DND-41 (cell line): ENCODE results near the gene PDIA2.

ENCODE experiments used
- ATAC-seq: fragments of 200-7000 bp; cut with Tn5 transposase; 3 replicates; pipeline ENCODE4 v1.9.1; 2021; ENCODE audit warnings: low read depth; ENCODE audit not compliant: insufficient read depth
- DNase-seq: peaks from one replicate; pipeline ENCODE4 v3.0.0-alpha.2; 2020
- H2AFZ ChIP-seq: 2 replicates; pipeline ENCODE4 v1.6.0; 2012; ENCODE audit warnings: low read depth, low read length
- H3K27ac ChIP-seq: 2 replicates; pipeline ENCODE4 v1.5.1; 2012; ENCODE audit warnings: low read length, inconsistent platforms
- H3K27me3 ChIP-seq: fragments of 200-600 bp; sonication (generic); 2 replicates; pipeline ENCODE4 v1.6.0; 2012; ENCODE audit warnings: low read length, mild to moderate bottlenecking, inconsistent platforms; ENCODE audit not compliant: insufficient read depth, poor library complexity
- H3K36me3 ChIP-seq: 2 replicates; pipeline ENCODE4 v1.5.1; 2012; ENCODE audit warnings: low read length, inconsistent platforms; ENCODE audit not compliant: insufficient read depth
- H3K4me1 ChIP-seq: 2 replicates; pipeline ENCODE4 v1.5.1; 2012; ENCODE audit warnings: mild to moderate bottlenecking, low read length; ENCODE audit not compliant: insufficient read depth
- H3K4me2 ChIP-seq: 2 replicates; pipeline ENCODE4 v1.6.0; 2012; ENCODE audit warnings: mild to moderate bottlenecking, moderate library complexity, low read length, inconsistent platforms; ENCODE audit not compliant: insufficient read depth
- H3K4me3 ChIP-seq, 2 experiments: fragments of 200-600 bp in 1 of 2; shearing (Covaris generic) in 1 of 2; 2 replicates each; pipeline ENCODE4 v1.5.1; 2012 to 2016; ENCODE audit warnings: inconsistent platforms in 2 of 2, low read length in 2 of 2, mild to moderate bottlenecking in 2 of 2, low read depth in 1 of 2, moderate library complexity in 1 of 2
- H3K79me2 ChIP-seq: 2 replicates; pipeline ENCODE4 v1.6.0; 2012; ENCODE audit warnings: low read length, inconsistent platforms; ENCODE audit not compliant: insufficient read depth
- H3K9ac ChIP-seq: 2 replicates; pipeline ENCODE4 v1.6.0; 2012; ENCODE audit warnings: low read depth, mild to moderate bottlenecking, inconsistent platforms, low read length, moderate library complexity
- H3K9me3 ChIP-seq: 2 replicates; pipeline ENCODE4 v1.5.1; 2012; ENCODE audit warnings: low read length, moderate library complexity, mild to moderate bottlenecking, inconsistent platforms; ENCODE audit not compliant: insufficient read depth, severe bottlenecking
- H4K20me1 ChIP-seq: 2 replicates; pipeline ENCODE4 v1.6.0; 2012; ENCODE audit warnings: low read length; ENCODE audit not compliant: insufficient read depth
- CTCF ChIP-seq: IDR thresholded peaks from 2 replicates; pipeline ENCODE4 v1.5.1; 2012; ENCODE audit warnings: borderline replicate concordance, low read length, moderate library complexity, mild to moderate bottlenecking; ENCODE audit not compliant: poor library complexity, severe bottlenecking; ENCODE audit errors: extremely low read depth
- EZH2 ChIP-seq: IDR thresholded peaks from 3 replicates; pipeline ENCODE4 v1.6.1; 2012; ENCODE audit warnings: borderline replicate concordance, low read depth, mild to moderate bottlenecking, moderate library complexity, low read length, inconsistent platforms; ENCODE audit not compliant: severe bottlenecking

Gene PDIA2

GRCh38 chr16:301235-301634 is 18.3 kb downstream of the PDIA2 start:
- no peak for TF ChIP-seq CTCF
- no peak for TF ChIP-seq EZH2
- H3K9me3 ChIP-seq: no peaks in the 10 kb centered on the region
- H3K27me3 ChIP-seq: no peaks in the 10 kb centered on the region
- ATAC-seq (no peak), DNase-seq (no peak)
- peaks cover 19% of the 10 kb centered on the region for H4K20me1 ChIP-seq
- H2AFZ ChIP-seq: no peak overlapping the region
- no peak overlapping the region for H3K9ac ChIP-seq
- peaks cover 4% of the 10 kb centered on the region; the same call in 1 of the 2 replicates for H3K79me2 ChIP-seq
- peaks cover 60% of the 10 kb centered on the region for H3K36me3 ChIP-seq
- H3K4me3 ChIP-seq: no peak overlapping the region
- H3K27ac ChIP-seq: no peak overlapping the region
- no peak overlapping the region for H3K4me2 ChIP-seq
- H3K4me1 ChIP-seq: no peaks in the 10 kb centered on the region

- Histone ChIP-seq H3K9me3 (no peaks in the 10 kb centered on the region), H3K36me3 (peaks cover 60% of the 10 kb centered on the region), H4K20me1 (peaks cover 24% of the 10 kb centered on the region), H3K27me3 (no peaks in the 10 kb centered on the region), H3K4me3 (no peak overlapping the region), H3K4me1 (no peaks in the 10 kb centered on the region), H3K9ac (no peak overlapping the region), H2AFZ (no peak overlapping the region), H3K79me2 (peaks cover 4% of the 10 kb centered on the region; the same call in 1 of the 2 replicates), H3K27ac (no peak overlapping the region), H3K4me2 (no peak overlapping the region)
- DNase-seq: no peak
- no peak for TF ChIP-seq EZH2
- TF ChIP-seq CTCF: no peak
- ATAC-seq: no peak
Observed at GRCh38 chr16:301950-302349, 19.0 kb downstream of the PDIA2 start.

GRCh38 chr16:303760-304505 is 21.0 kb downstream of the PDIA2 start:
- ATAC-seq (no peak), DNase-seq (no peak)
- peaks cover 4% of the 10 kb centered on the region; the same call in 1 of the 2 replicates for H3K79me2 ChIP-seq
- no peak overlapping the region for H2AFZ ChIP-seq
- H3K4me3 ChIP-seq: no peak overlapping the region
- no peak overlapping the region for H3K4me2 ChIP-seq
- no peaks in the 10 kb centered on the region for H3K27me3 ChIP-seq
- H3K27ac ChIP-seq: no peak overlapping the region
- peaks cover 66% of the 10 kb centered on the region for H3K36me3 ChIP-seq
- H3K9ac ChIP-seq: no peak overlapping the region
- peaks cover 25% of the 10 kb centered on the region for H4K20me1 ChIP-seq
- no peak for TF ChIP-seq EZH2
- no peak for TF ChIP-seq CTCF
- no peaks in the 10 kb centered on the region for H3K9me3 ChIP-seq
- no peaks in the 10 kb centered on the region for H3K4me1 ChIP-seq
